PC-3 (cell line): ENCODE measurements around the gene HOXB6.

Experiments used
- EZH2phosphoT487 ChIP-seq: fragments of 300-600 bp; sonication (generic); IDR thresholded peaks from 2 replicates; pipeline ENCODE4 v1.6.1; 2018; ENCODE audit warnings: mild to moderate bottlenecking, antibody characterized with exemption, low read length, borderline replicate concordance
- TF ChIP-seq, protein P1 (sequence below): fragments of 300-600 bp; sonication (generic); conservative IDR thresholded peaks from 2 replicates; pipeline ENCODE4 v1.5.1; 2017; ENCODE audit warnings: antibody characterized with exemption, low read depth, mild to moderate bottlenecking, low read length

DNA sequence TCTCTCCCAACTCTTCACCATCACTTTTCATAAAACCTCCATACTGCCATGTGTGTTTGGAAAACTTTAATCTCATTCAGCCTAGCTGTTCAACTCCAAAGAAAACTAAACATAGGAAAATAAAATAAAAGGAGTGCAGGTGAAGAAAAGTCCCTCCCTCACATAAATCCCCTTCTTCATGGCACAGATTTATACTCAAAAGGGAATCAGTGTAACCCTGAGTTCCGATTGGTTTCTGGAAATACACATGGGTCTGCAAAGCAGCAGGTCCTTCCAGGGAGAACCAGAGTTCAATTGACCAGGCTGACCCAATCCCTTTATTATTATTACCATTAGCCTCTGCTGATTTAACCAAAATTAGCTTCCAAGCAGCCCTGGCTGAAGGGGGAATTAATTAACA, 51.0 kb downstream of the HOXB6 start:
- TF ChIP-seq, protein P1, sequence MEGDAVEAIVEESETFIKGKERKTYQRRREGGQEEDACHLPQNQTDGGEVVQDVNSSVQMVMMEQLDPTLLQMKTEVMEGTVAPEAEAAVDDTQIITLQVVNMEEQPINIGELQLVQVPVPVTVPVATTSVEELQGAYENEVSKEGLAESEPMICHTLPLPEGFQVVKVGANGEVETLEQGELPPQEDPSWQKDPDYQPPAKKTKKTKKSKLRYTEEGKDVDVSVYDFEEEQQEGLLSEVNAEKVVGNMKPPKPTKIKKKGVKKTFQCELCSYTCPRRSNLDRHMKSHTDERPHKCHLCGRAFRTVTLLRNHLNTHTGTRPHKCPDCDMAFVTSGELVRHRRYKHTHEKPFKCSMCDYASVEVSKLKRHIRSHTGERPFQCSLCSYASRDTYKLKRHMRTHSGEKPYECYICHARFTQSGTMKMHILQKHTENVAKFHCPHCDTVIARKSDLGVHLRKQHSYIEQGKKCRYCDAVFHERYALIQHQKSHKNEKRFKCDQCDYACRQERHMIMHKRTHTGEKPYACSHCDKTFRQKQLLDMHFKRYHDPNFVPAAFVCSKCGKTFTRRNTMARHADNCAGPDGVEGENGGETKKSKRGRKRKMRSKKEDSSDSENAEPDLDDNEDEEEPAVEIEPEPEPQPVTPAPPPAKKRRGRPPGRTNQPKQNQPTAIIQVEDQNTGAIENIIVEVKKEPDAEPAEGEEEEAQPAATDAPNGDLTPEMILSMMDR: no peak
- no peak for TF ChIP-seq EZH2phosphoT487
